8988T (cell line): ENCODE data around the gene NDUFB10.

Source experiments
- DNase-seq: peaks from one replicate; pipeline ENCODE4 v3.0.0; 2011

NDUFB10 gene

DNA sequence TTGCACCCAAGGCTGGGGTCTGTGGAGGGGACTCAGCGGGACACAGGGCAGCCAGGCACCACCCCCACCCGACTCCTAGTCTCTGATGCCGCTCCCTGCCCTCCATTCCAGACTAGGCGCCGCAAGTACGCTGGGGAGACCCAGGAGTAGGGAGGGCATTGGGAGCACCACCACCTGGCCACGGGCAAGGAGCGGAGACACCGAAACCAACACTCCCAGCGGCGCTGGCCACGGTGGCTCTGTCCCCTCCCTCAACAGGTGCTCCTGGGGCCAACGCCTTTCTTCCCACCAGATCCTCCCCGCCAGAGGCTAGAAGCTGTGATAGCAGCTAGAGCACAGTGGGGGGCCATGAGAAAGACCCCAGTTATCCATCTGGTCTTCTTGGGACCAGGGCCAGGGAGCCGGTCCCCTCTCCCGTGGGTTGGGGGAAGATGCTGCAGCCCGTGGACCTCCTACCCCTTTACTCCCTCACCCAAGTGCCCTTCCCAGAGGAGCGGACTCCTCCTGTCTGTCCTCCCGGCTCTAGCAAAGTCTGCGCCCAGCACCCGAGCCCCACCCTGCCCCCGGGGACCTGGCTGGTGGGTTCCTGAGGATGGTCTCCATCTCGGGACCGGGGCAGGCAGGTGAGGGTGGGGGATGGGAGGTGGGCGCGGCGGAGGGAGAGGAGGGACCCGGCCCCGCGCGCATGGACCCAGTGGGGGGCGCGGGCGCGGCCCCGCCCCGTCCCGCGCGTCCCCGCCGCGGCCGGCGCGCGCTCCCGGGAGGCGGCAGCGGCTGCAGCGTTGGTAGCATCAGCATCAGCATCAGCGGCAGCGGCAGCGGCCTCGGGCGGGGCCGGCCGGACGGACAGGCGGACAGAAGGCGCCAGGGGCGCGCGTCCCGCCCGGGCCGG lies 30.1 kb downstream of the NDUFB10 start, which contains the start of gene SYNGR3:
SYNGR3 (plus strand) TSS at position 762 of the 892 bp plus-strand sequence. CDS start 133 bp downstream, outside the sequence.
- DNase-seq: no peak

DNA sequence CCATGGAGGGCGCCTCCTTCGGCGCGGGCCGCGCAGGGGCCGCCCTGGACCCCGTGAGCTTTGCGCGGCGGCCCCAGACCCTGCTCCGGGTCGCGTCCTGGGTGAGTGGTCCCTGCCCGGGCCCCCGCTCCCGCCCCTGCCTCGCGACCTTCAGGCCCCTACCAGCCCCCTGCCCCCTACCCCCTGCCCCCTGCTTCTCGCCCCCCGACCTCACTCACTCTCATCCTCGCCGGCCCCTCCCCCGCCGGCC lies 30.7 kb downstream of the NDUFB10 start:
- no peak for DNase-seq

DNA sequence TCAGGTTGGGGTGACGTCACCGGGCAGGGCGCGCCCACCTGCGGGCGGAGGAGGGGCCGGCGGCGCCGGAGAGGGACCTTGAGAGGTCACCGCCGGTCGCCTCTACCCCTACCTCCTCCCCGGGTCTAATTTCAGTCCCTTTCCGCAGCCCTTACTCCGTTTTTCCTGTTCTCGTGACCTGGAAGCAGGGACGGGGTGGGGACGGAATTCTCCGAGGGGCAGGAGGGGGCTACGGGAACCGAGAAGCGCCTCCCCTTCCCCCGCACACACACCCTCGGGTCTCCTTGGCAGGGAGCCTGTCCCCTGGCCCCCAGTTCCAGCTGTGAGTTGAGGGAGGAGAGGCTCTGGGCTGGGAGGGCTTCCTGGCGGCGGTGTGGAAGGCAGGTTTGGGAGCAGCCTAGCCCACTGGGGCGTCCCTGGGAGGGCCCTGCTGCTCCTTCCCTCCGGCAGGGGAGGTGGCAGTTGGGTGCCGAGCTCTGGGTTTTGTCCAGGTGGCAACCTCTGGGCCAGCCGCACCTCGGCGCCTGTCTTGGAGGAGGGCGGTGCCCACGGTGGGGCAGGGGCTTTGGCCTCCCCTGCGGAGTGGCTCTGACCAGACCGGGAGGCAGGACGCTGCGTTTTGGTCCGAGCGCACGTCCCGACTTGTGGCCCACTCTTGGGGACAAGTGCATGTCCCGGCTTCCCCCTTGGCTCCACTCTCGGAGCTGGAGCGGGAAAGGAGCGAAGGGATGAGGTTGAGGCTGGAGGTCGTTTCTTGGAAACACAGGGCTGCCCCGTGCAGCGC lies 31.2 kb downstream of the NDUFB10 start:
- DNase-seq: no peak

DNA sequence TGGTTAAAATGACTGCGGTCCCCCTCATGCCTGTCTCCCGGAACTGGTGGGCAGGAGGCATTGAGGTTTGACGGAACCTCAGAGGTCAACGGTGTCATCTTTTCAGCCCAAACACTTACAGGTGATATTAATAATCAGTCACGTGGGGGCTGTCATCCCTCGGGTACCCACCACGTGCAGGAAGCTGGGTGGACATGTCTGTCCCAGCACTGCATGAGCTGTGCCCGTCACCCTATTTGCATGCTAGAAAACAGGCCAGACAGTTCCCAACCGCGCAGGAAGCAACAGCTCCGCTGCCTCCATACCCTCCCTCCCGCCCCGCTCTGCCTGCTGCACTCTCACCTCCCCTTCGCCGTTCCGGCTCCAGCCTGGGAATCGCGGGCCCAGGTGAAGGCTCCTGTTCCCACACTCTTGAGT lies 31.8 kb downstream of the NDUFB10 start:
- DNase-seq: no peak

DNA sequence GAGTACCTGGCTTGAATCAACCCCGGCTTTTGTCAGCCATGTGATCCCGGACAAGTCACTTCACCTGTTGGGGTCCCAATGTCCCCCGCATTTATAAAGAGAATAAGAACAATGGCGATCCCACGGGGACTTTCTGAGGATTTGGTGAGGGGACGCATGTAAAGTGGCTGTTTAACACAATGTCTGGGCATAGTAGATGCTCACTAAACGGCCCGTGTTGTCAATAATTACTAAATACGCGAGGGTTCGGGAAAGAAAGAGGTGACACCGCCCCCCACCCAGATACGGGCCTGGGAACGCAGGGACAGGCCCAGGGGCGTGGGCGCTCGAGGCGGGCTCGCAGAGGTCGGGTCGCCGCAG lies 32.2 kb downstream of the NDUFB10 start:
- DNase-seq: no peak

DNA sequence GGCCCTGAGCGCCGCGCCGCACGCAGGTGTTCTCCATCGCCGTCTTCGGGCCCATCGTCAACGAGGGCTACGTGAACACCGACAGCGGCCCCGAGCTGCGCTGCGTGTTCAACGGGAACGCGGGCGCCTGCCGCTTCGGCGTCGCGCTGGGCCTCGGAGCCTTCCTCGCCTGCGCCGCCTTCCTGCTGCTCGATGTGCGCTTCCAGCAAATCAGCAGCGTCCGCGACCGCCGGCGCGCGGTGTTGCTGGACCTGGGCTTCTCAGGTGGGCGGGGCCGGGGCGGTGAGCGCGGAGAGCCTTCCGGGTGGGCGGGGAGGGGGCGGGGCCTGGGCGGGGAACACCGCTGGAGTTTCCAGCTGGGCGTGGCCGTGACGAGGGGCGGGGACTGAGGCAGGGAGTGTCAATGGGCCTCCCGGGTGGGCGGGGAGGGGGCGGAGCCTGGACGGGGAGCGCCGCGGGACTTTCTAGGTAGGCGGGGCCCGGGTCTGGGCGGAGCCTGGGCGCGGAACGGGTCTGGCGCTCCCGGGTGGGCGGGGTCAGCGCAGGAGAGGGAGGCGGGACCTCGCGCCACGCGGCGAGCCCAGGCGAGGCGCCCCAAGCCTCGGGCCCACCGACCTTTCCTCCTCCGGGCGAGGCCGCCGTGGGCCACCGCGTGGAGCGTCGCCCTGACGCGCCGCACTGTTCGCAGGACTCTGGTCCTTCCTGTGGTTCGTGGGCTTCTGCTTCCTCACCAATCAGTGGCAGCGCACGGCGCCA lies 32.8 kb downstream of the NDUFB10 start:
- DNase-seq: peak; percentile 75

DNA sequence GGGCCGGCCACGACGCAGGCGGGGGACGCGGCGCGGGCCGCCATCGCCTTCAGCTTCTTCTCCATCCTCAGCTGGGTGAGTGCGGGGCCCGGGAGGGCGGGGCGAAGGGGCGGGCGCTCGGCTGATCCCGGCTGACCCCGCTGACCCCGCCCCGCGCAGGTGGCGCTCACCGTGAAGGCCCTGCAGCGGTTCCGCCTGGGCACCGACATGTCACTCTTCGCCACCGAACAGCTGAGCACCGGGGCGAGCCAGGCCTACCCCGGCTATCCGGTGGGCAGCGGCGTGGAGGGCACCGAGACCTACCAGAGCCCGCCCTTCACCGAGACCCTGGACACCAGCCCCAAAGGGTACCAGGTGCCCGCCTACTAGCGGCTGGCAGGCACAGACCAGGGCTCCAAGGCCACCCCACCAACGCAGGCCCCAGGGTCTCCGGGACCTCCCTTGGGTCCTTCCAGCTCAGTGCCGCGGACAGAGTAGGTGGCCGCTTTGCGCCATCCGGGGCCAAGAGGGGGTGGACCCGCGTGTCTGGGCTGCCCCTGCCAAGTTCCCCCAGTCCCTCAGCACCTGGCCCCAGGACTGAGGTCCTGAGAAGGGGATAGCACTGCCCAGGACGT lies 33.5 kb downstream of the NDUFB10 start:
- no peak for DNase-seq

DNA sequence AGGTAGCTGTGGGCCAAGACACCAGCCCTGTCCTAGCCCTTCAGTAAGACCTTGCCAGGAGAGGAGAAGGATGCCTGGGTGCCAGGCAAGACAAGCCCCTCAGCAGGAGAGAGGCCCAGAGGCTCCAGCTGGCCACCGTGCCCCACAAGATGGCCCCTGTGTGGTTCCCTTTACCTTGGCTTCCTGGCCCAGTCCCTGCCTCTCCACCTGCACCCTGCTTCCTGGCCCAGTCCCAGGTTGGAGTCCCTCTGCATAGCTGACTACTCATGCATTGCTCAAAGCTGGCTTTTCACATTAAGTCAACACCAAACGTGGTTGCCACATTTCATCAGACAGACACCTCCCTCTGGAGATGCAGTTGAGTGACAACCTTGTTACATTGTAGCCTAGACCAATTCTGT lies 34.4 kb downstream of the NDUFB10 start:
- no peak for DNase-seq

DNA sequence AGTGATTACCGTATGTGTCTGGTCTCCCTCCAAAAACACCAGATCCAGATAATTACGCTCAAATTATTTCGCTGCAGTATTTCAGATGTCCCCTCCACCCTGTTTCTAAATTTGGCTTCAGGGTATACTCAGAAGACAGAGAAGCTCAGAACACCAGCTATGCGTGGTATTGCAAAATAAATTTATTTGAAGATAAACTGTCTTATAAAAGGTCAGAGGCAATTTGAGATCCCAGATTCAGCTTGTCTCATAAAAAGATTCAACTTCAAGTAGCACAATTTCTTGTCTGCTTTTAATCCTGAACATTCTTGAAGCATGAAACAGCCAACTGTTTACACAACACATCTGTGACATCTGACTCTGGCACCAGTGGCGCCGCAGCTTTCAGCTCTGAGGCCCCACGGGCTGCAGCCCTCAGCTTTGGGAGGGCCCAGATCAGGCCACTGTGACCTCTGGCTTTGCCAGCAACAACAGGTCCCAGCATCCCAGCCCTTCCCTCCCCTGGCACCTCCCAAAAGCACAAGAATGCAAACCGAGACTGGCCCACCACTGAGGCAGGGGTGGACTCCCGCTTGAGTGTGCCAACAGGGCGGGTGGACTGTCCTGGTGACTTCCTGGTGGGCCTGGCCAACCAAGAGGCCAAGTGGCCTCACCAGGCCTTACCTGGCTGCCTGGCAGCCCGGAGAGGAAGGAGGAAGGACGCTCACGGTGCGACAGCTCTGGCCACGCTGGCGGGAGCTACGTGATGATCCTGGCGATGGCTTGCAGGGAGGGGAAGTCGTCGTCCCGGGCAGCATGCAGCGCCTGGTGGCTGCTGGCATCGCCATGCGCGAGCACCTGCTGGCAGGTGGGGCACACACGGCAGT lies 38.4 kb downstream of the NDUFB10 start:
- no peak for DNase-seq

DNA sequence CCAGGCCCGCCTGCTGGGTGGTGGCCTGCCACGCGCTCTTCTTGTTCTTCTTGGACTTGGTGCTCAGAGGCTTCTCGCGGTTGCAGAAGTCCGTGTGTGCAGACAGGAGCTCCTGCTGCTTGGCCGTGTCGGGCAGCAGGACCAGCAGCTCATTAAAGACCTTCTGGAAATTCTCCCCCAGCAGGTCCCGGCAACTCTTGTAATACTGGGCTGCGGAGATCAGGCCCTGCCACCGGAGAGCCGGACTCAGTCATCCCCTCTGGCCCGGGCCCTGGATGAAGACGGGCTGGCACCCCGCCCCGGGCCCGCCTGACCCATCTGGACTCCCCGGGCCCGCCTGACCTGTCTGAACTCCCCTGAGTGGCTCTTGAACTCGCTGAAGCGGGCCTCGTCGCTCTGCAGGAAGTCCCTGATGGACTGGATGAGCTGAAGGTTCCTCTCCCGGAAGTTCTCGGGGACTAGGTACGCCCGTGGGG lies 39.1 kb downstream of the NDUFB10 start:
- DNase-seq: no peak

DNA sequence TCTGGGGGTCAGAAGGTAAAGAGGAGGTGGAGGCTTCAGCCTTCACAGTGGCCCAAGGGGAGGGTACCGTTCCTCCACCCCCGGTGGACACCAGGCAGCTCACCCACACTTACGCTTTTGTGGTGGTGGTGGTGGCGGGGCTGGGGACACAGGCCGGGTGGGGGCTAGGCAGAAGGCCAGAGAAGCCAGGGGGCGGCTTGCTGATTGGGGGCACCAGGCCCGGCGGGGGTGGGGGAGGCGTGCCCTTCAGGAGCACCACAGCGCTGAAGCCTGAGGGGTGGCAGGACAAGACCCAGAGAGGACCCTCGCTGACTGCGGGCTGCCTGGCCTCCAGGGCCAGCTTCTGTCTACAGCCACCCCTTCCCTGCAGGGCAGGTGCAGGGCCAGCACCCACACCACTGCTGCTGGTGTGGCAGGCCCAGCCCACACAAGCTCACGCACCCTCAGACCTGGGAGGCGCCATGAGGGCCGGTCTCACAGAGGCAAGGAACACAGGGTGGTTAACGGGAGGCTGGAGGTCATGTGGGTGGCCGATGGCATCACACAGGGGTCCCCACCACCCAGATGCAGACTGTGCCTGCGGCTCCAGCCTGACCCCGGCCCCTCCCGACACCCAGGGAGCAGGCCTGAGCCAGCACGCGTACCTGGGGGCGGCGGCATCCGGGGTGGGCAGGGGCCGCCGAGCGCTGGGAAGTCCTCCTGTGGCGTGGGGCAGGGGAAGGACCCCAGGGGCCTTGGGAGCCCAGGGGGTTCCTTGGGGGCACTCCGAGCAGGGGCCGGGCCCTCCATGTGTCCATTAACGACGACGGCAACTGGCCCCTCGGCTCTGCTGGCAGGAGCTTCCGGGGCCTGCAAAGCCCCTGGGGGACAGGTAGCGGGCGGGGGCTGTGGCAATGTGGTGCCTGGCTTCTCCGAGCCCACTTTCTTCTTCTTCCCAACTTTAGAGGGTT lies 39.8 kb downstream of the NDUFB10 start:
- DNase-seq: no peak

DNA sequence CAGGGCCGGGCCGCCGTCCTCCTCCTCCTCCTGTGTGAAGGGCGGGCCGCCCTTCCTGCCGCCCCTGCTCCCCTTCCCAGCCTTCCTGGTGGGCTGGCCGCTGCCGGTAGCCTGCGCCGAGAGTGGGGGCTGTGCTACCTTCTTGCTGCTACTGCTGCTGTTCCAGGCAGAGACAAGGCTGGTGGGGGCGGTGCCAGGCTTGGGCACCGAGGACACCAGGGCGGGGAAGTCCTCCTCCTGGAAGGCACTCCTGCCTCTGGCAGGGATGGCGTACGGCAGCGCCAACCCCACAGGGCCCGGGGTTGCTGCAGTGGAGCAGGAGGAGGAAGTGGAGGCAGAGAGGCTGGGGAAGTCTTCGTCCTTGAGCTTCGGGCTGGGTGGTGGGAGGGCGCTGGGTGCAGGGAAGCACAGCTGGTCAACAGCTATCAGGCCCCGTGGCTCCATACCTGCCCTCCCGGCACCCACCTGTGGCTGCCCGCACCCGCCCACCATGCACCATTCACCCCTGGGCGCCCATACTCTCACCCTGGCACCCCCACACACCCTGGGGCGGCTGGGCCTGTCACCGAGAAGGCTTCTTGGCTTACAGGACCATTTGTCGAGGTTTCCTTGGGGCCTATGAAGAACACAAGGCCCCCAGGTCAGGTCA lies 40.7 kb downstream of the NDUFB10 start:
- DNase-seq: no peak

DNA sequence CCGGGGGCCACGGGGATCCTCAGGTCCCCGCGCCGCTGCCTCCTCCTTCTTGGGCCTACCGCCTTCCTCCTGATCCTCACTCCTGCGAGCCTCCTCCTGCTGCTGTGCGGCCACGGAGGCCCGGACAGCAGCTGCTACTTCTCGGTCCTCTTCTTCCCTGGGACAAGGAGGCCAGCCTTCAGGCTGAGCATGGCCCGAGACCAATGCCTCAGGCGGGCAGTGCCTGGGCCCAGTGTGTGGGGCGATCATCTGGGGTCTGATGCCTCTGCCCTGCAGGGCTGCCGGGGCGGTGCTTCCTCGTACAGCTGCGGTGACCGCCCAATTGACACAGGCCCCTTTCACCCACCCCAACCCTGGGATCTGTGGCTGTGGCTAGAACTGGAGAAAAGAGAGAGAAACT lies 41.7 kb downstream of the NDUFB10 start:
- DNase-seq: no peak

DNA sequence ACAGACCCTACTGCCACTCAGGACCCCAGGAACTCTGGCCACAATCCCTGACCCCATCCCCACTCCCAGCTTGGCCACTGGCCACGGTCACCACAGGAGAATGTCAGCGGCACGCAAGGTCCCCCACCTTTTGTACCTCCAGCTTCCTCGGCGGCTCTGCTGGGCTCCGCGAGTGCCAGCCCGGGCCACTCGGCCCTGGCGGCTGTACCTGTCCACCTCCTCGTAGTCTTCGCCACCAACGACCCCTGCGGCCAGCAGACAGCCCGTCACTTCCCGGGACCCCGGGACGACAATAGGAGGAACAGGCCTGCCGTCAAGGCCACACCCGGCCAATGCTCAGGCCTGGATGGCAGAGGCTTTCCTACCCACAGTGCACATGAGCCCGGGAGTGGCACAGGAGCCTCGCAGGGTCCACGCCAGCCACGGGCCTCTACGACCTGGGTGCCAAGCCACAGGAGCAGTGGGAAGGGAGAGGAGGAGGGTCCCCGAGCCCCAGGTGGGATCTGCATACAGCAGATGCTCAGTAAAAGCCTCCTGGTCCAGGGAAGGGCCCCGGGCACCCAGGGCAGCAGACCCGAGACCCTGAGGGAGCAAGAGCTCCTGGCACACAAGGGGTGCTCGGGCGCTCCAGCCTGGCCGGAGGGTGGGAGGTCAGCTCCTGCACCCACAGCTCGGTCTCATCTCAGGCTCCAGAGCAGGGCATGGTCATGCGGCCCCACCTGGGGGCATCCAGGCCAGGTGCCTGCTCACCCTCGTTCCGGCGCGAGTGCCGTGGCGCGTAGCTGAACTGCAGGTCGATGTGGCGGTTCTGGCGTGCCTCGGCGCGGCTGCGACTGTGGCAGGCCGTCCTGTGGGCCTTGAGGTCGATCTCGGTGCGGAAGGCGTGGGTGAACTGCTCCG lies 42.4 kb downstream of the NDUFB10 start:
- no peak for DNase-seq

DNA sequence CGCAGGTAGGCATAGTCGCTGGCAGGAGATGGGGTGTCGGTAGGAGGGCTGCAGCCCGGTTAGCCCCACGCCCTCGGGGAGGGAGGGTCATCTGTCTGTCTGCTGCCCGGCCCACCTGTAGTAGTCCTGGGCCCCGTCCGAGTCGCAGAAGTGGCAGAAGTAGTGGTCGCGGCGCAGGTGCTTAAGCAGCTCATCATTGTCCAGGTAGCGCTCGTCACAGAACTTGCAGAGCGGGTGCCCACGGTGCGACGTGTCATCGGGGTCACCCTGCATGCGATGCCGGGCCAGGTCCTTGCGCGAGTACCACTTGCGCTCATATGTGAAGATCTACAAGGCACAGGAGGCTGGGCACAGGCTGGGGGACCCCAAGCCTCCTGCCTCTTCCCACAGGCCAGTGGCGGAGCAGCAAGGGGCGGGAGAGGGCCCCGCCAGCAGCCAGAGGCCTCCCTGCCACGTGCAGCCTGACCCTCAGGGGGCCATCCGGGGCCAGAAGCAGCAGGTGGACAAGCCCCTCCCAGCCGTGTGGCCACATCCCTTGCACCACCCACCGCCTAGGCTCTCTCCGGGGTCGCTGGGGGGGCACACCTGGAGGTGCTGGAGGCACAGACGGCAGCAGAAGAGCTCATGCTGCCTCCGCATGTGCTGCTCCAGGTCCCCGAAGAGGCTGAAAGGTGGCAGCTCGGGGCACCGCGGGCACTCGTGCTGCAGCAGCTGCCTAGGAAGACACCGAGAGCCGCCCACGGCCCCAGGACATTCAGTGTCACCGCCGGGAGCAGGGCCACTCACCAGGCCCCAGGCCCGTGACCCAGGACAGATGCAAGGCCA lies 43.3 kb downstream of the NDUFB10 start:
- DNase-seq: no peak

DNA sequence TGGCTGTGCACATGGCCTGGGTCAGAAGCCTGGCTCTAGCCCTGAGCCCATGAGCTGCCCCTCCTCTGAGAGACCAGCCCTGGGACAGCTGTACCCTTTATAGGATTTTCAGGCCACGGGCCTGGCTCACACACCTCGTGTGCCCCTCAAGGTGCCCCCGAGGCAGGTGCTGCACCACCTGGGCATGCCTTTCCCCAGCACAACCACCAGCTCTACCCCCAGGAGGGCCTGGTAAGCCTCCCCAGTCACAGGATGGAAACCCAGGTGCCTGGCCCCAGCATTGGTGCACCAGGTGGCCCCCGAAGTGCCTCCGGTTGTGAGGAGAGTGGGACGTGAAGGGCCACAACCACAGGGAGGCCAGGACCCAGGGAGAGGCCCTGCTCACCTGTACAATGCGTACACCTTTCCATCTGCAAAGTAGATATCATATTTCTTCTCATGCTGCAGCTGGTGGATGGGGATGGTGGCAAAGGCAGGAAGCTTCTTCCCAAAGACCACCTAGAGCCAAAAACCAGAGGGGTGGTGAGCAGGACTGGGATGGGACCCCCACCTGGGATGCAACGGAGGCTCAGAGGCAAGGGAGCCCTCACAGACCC lies 44.0 kb downstream of the NDUFB10 start:
- DNase-seq: no peak

DNA sequence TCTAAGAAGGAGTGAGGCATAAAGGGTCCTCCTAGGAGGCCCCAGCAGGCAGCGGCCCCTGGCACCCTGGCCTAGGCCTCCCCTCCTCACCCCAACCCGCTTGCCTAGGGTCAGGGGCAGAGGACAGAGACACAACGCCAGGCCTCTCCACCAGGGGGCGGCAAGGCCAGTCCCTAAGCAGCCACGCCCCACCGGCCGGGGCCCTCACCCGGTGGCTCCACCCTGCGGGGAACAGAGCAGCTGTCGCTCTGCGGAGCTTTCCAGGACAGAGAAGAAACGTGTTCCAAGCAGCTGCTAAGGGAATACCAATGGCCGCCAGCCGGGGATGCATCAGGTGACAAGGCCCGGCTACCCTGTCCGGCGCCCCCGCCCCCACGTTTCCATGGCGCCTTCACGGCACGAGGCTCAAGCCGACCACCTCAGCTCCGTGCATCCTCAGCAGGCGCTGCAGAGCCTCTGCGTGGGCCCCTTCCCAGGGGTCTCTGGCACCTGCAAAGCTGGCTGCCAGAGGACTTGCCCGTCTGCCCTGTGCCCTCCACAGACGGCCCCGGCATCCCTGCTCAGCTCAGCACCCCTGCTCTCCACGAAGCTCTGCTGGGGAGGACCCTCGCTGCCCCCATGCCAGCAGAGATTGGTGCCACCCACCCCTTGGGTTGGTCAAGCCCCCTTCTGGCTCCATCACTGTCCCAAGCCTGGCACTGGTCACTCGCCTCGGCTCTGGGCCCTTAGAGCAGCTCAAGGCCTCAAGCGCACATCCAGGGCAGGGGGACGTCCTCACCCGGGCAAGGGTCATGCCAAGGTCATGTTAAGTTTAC lies 44.7 kb downstream of the NDUFB10 start:
- DNase-seq: peak; percentile 94
